ENCODE results near the gene SBSN. TPM values are rescaled to one million over a fixed set of nuclear protein-coding genes. Genes with fewer than 3 reads are reported as not detected.

SBSN gene
- total RNA-seq, 1 experiment from 2014 or later, result 0.15 TPM

DNA sequence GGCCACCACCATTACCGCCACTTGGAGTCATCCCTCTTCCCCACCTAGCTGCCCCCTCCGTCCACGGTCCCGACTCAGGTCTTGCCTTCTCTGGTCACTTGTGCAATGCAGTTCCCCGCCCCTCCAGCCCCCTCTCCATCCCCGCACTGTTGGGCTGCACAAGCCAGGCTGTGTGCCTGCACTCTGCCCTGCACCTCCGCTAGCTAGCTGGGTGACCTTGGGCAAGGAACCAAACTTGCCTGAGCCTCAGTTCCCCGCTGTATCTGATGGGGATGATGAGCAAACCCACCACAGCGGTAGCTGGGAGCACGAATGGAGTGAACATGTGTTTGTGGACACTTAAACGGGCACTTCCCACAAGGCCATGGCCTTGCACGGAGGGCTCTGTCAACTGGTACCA lies 11.7 kb upstream of the SBSN start:
- Histone ChIP-seq H3K27me3 (ENCODE audit: insufficient read depth, low read length) (no peaks in the 10 kb centered on the region), H2BK15ac (ENCODE audit: low read depth, low read length) (no peak overlapping the region), H3K23ac (ENCODE audit: insufficient read length, low read depth, low read length) (no peak overlapping the region), H3K27ac (ENCODE audit: insufficient read length, low read depth, low read length) (no peak overlapping the region), H2AK5ac (ENCODE audit: insufficient read length, low read length) (no peak overlapping the region), H3K18ac (ENCODE audit: insufficient read length, low read depth, low read length) (no peak overlapping the region), H3K9me3 (ENCODE audit: control insufficient read depth, low read depth, low read length) (no peaks in the 10 kb centered on the region), H3K9ac (ENCODE audit: extremely low read depth, insufficient read length, low read length) (no peak overlapping the region), H4K5ac (ENCODE audit: insufficient read length, low read depth, low read length) (no peak overlapping the region), H3K14ac (ENCODE audit: insufficient read depth, low read length) (no peak overlapping the region), H3K4me2 (ENCODE audit: insufficient read depth, insufficient read length, low read length) (no peak overlapping the region), H3K79me1 (ENCODE audit: insufficient read depth, low read depth, low read length, poor library complexity, severe bottlenecking) (no peaks in the 10 kb centered on the region), H2BK20ac (ENCODE audit: low read depth, low read length, poor library complexity, severe bottlenecking) (no peak overlapping the region), H2BK120ac (ENCODE audit: low read depth, low read length, poor library complexity, severe bottlenecking) (no peak overlapping the region), H3K79me2 (ENCODE audit: insufficient read depth, low read length) (peaks cover 5% of the 10 kb centered on the region; the same call in 1 of the 2 replicates), H3K23me2 (ENCODE audit: insufficient read length, low read depth, low read length, poor library complexity, severe bottlenecking) (peaks cover 6% of the 10 kb centered on the region), H2BK12ac (ENCODE audit: insufficient read length, low read depth, low read length) (no peak overlapping the region), H3K4me1 (ENCODE audit: insufficient read depth, low read length) (peaks cover 8% of the 10 kb centered on the region; the same call in 1 of the 2 replicates), H2AFZ (ENCODE audit: low read length) (no peak overlapping the region), H3T11ph (ENCODE audit: low read length) (no peak overlapping the region), H3K4ac (ENCODE audit: low read depth, low read length) (no peak overlapping the region), H4K20me1 (ENCODE audit: control insufficient read depth, insufficient read depth, insufficient read length) (no peaks in the 10 kb centered on the region), H4K8ac (replicated peaks; ENCODE audit: insufficient read length, low read depth, low read length) (no peak overlapping the region), H2BK5ac (ENCODE audit: insufficient read length, low read length) (no peak overlapping the region), H4K91ac (ENCODE audit: insufficient read length, low read depth, low read length) (no peak overlapping the region), H3K56ac (ENCODE audit: insufficient read length, low read depth, low read length) (no peak overlapping the region)
- Mint-ChIP-seq H3K4me1 (peaks cover 35 to 39% of the 10 kb centered on the region in 2 experiments), H3K27me3 (ENCODE audit: low read depth) (no peaks in the 10 kb centered on the region; the same call in 1 of the 2 replicates), H3K9me3 (no peaks in the 10 kb centered on the region), H3K27ac (no peak overlapping the region), H3K36me3 (ENCODE audit: insufficient read depth in 1 of 3, low read depth in 3 of 3) (peaks cover 16 to 38% (median 37%) of the 10 kb centered on the region in 3 experiments; a peak in 6 of 7 replicates), H3K4me3 (no peak overlapping the region; a peak in 1 of 5 replicates)
- no CpG with 5 or more reads among the region's 12 CpGs for WGBS (ENCODE audit: extremely low coverage, insufficient read length, low lambda C conversion rate)
- TF ChIP-seq, protein P1, sequence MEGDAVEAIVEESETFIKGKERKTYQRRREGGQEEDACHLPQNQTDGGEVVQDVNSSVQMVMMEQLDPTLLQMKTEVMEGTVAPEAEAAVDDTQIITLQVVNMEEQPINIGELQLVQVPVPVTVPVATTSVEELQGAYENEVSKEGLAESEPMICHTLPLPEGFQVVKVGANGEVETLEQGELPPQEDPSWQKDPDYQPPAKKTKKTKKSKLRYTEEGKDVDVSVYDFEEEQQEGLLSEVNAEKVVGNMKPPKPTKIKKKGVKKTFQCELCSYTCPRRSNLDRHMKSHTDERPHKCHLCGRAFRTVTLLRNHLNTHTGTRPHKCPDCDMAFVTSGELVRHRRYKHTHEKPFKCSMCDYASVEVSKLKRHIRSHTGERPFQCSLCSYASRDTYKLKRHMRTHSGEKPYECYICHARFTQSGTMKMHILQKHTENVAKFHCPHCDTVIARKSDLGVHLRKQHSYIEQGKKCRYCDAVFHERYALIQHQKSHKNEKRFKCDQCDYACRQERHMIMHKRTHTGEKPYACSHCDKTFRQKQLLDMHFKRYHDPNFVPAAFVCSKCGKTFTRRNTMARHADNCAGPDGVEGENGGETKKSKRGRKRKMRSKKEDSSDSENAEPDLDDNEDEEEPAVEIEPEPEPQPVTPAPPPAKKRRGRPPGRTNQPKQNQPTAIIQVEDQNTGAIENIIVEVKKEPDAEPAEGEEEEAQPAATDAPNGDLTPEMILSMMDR (conservative IDR thresholded peaks at IDR 0.05), result no peak
- DNase-seq, result no peak
